Adrenal gland (tissue), 5 donors: ENCODE data around the gene KRT81.

ENCODE experiments used
- CTCF ChIP-seq, 6 experiments: fragments of 450-650 bp in 4 of 6; fragments of 200-600 bp in 2 of 6; sonication (generic) in 1 of 6; IDR thresholded peaks; 1 replicate in 5 of 6; 2 replicates in 1 of 6; pipeline versions ENCODE4 v1.5.1 to v1.8.0; 2016 to 2021; ENCODE audit warnings: antibody characterized with exemption in 6 of 6, mild to moderate bottlenecking in 2 of 6, moderate library complexity in 1 of 6
- POLR2A ChIP-seq, 2 donors: fragments of 450-650 bp; IDR thresholded peaks; one replicate each; pipeline ENCODE4 v1.6.1; 2017; ENCODE audit warnings: antibody characterized with exemption in 2 of 2, mild to moderate bottlenecking in 2 of 2, moderate library complexity in 1 of 2
- donor health status: DM: no; HTN: no; CAD: no.

- no peak for TF ChIP-seq CTCF (IDR thresholded peaks at IDR 0.05)
- TF ChIP-seq POLR2A (IDR thresholded peaks at IDR 0.05), result no peak
Observed at GRCh38 chr12:52338241-52338960, 47.1 kb upstream of the KRT81 start.
